ENCODE measurements around the gene STX18.

Gene STX18

DNA sequence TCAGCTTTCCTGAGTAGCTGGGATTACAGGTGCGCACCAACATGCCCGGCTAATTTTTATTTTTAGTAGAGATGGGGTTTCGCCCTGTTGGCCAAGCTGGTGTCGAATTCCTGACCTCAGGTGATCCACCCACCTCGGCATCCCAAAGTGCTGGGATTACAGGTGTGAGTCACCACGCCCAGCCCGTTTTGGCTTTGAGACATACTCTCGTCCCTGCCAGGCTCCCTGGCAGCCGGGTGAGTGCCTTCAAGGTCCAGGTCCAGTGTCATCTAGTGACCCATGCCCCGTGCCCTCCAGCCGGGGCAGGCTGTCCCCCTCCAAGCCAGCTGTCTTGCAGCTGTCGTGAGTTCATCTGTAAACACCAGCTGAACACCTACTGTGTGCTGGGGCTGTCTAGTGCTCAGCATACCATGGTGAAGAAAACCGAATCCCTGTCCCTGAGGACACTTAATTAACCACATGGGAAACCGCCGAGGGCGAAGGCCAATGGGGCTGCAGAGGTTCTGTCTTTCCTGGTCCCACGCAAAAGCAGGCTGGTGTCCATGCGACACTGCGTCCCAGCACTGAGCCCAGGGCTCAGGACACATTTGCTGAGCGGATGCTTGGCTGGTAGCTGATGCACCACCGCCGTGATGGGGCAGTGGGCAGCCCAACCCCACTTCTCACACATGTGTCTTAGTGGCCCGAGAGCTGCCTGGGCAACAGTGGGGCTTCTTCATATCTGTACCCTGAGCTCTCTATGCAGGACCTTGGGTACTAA, 133.1 kb downstream of the STX18 start:
- peaks cover 5% of the 10 kb centered on the region for H3K27me3 ChIP-seq (ENCODE audit: insufficient read depth, low read depth, severe bottlenecking)
- H3K4me3 ChIP-seq (ENCODE audit: low read depth, low read length), result no peak overlapping the region
- H3K27ac ChIP-seq, result no peak overlapping the region
- no peak for DNase-seq
- H3K9me3 ChIP-seq (ENCODE audit: severe bottlenecking), result no peaks in the 10 kb centered on the region
- TF ChIP-seq, protein P1, sequence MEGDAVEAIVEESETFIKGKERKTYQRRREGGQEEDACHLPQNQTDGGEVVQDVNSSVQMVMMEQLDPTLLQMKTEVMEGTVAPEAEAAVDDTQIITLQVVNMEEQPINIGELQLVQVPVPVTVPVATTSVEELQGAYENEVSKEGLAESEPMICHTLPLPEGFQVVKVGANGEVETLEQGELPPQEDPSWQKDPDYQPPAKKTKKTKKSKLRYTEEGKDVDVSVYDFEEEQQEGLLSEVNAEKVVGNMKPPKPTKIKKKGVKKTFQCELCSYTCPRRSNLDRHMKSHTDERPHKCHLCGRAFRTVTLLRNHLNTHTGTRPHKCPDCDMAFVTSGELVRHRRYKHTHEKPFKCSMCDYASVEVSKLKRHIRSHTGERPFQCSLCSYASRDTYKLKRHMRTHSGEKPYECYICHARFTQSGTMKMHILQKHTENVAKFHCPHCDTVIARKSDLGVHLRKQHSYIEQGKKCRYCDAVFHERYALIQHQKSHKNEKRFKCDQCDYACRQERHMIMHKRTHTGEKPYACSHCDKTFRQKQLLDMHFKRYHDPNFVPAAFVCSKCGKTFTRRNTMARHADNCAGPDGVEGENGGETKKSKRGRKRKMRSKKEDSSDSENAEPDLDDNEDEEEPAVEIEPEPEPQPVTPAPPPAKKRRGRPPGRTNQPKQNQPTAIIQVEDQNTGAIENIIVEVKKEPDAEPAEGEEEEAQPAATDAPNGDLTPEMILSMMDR (IDR thresholded peaks at IDR 0.05; ENCODE audit: low read depth, low read length), result no peak
- H3K36me3 ChIP-seq, result no peaks in the 10 kb centered on the region

DNA sequence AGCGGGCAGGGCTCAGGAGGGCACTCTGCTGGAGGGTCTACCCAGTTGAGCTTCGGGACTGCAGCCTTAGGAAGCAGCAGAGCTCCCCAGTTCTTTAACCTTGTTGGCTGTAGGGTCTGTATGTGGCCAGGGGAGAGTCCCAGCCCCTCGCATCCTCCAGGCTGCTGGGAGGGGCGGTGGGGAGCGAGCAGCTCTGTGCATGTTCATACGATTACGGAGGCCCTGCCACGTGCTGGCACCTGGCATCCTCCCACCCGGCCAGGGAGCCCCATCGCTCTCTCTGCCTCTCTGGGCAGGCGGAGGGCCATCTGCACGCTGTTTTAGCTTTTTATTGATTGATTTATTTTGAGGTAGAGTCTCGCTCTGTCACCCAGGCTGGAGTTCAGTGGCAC, 133.7 kb downstream of the STX18 start:
- no peak for DNase-seq
- Histone ChIP-seq H3K36me3 (no peaks in the 10 kb centered on the region), H3K9me3 (ENCODE audit: severe bottlenecking) (no peaks in the 10 kb centered on the region), H3K27me3 (ENCODE audit: insufficient read depth, low read depth, severe bottlenecking) (peaks cover 6% of the 10 kb centered on the region), H3K27ac (no peak overlapping the region), H3K4me3 (ENCODE audit: low read depth, low read length) (no peak overlapping the region)
- TF ChIP-seq, protein P1 (IDR thresholded peaks at IDR 0.05; ENCODE audit: low read depth, low read length), result no peak

DNA sequence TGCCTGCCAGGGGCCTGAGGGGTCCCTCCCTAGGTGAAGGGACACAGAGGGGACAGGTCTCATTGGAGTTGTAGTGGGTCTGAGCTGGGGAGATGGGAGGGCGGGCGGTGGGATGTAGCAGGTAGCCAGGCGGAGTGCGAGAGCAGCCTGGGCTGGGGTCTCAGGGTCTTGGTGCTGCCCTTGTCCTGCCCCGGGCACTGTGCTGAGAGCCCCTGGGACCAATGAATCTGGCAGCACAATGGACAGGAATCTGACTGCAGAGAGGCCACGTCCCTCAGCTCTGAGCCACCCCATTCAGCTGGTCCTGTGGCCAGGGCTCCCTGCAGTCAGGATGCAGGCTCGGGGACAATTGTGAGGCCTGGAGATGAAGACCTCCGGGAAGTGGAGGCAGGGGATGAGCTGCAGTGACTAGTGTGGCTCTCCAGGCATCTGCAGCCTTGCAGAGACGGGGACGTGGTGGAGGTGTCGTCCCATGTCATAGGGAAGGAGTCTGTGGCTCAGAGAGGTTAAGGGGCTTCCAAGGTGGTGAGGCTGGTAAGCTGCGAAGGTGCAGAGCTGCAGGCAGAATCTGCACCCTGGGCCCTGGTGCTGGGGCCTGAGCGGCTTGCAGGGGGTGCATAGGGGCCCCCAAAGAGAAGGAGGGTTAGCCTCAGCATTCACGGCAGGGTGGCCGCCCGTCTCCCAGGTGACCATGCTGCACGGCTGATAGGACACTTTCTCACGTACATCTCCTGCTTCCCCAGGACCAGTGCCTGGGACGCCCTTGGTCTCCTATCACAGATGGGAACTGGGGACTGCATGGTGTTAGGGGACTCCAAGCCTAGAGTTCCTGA, 134.3 kb downstream of the STX18 start:
- H3K27ac ChIP-seq, result no peak overlapping the region
- H3K27me3 ChIP-seq (ENCODE audit: insufficient read depth, low read depth, severe bottlenecking), result peaks cover 6% of the 10 kb centered on the region
- DNase-seq, result no peak
- H3K4me3 ChIP-seq (ENCODE audit: low read depth, low read length), result no peak overlapping the region
- H3K36me3 ChIP-seq, result no peaks in the 10 kb centered on the region
- TF ChIP-seq, protein P1 (IDR thresholded peaks at IDR 0.05; ENCODE audit: low read depth, low read length), result no peak
- no peaks in the 10 kb centered on the region for H3K9me3 ChIP-seq (ENCODE audit: severe bottlenecking)

DNA sequence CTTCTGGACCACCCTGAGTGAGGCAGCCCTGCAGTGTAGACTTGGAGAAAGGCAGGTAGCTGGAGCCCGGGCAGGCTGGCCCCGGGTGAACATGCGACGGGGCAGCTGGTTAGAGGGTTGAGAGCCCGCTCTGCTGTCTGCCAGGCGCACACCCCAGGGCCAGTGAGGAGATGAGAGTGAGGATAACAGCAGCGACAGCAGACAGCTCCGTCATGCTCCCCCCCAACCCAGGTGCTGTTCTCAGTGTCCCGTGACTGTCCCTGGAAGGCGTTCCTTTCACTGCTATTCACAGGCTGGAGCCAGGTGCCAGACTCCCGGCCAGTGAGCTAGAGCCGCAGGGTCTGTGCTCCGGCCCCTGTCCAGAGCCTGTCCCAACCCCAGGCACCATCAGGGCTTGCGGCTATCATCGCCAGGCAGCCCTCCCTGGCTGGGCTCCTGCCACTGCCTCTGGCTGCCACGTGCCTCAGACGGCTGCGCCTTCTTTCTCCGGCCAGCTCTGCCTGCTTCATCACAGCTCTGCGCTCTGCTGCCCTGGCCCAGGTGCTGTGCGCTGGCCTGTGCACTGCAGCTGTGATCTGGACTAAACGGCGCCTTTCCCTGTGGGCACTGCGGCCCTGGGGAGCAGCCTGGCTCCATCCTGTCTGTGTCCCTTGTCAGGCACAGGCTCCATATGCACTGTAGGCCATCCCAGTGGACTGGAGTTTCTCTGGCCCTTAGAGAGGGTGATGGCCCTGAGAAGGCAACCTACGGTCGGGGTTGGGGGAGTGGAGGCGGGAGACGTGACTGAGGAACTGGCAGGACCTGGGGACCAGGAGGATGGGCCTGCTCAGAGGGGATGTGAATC, 135.2 kb downstream of the STX18 start:
- Histone ChIP-seq H3K36me3 (no peaks in the 10 kb centered on the region), H3K9me3 (ENCODE audit: severe bottlenecking) (no peaks in the 10 kb centered on the region), H3K27ac (no peak overlapping the region), H3K4me3 (ENCODE audit: low read depth, low read length) (no peak overlapping the region), H3K27me3 (ENCODE audit: insufficient read depth, low read depth, severe bottlenecking) (peaks cover 6% of the 10 kb centered on the region)
- TF ChIP-seq, protein P1 (IDR thresholded peaks at IDR 0.05; ENCODE audit: low read depth, low read length), result no peak
- no peak for DNase-seq

DNA sequence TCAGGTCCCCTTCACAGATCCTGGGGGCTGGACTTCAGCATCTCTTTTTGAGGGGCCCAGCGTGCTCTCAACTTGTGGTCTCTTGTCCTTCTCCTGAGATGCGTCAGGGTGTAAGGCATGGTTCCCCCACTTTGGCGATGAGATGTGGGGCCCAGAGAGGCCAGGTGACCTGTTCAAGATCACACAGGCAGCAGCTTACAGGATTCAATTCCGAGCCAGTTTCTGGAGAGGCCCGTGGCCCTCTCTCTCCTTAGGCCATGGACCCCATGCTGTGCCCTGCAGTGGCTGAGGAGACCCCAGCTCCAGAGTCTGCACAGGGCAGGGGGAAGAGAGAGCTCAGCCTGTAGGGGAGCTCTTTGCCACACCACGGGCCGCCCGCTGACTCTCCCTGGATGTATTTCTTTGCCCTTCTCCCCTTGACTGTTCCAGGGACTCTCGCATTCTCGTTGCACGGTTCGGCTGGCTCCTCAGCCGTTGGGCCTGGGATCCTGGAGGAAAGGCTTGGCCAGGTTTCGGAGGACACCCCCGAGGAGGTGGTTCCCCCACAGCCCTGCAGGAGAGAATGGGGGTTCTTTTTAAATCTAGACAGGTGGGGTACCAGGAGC, 136.4 kb downstream of the STX18 start:
- DNase-seq, result no peak
- TF ChIP-seq, protein P1 (IDR thresholded peaks at IDR 0.05; ENCODE audit: low read depth, low read length), result no peak
- no peak overlapping the region for H3K27ac ChIP-seq
- no peak overlapping the region for H3K4me3 ChIP-seq (ENCODE audit: low read depth, low read length)
- no peaks in the 10 kb centered on the region for H3K36me3 ChIP-seq
- no peaks in the 10 kb centered on the region for H3K9me3 ChIP-seq (ENCODE audit: severe bottlenecking)
- H3K27me3 ChIP-seq (ENCODE audit: insufficient read depth, low read depth, severe bottlenecking), result peaks cover 6% of the 10 kb centered on the region

Measured in WERI-Rb-1 (cell line).